ENCODE results near the gene SEC14L6.

SEC14L6 gene

GRCh38 chr22:30574095-30574981 lies 27.8 kb upstream of the SEC14L6 start, which contains the start of gene GAL3ST1:
TSS of gene GAL3ST1 (minus strand) at chr22:30574665. CDS start at chr22:30557392, 17,273 bp downstream.
- TF ChIP-seq EZH2phosphoT487 (IDR thresholded peaks at IDR 0.05; ENCODE audit: borderline replicate concordance) = no peak
- TF ChIP-seq, protein P1, sequence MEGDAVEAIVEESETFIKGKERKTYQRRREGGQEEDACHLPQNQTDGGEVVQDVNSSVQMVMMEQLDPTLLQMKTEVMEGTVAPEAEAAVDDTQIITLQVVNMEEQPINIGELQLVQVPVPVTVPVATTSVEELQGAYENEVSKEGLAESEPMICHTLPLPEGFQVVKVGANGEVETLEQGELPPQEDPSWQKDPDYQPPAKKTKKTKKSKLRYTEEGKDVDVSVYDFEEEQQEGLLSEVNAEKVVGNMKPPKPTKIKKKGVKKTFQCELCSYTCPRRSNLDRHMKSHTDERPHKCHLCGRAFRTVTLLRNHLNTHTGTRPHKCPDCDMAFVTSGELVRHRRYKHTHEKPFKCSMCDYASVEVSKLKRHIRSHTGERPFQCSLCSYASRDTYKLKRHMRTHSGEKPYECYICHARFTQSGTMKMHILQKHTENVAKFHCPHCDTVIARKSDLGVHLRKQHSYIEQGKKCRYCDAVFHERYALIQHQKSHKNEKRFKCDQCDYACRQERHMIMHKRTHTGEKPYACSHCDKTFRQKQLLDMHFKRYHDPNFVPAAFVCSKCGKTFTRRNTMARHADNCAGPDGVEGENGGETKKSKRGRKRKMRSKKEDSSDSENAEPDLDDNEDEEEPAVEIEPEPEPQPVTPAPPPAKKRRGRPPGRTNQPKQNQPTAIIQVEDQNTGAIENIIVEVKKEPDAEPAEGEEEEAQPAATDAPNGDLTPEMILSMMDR (conservative IDR thresholded peaks at IDR 0.05; ENCODE audit: low read length) = no peak
- H4K20me1 ChIP-seq (ENCODE audit: insufficient read depth, low read length, poor library complexity, severe bottlenecking) = no peaks in the 10 kb centered on the region
- H3F3A ChIP-seq (ENCODE audit: low read depth) = no peaks in the 10 kb centered on the region
- H3K4me2 ChIP-seq (ENCODE audit: low read depth, low read length, poor library complexity, severe bottlenecking) = no peak within 1 kb of the TSS
- H3K9ac ChIP-seq (ENCODE audit: low read depth, low read length, poor library complexity, severe bottlenecking) = no peak within 1 kb of the TSS
- no peak within 1 kb of the TSS for H2AFZ ChIP-seq (ENCODE audit: low read length)
- no peaks in the 10 kb centered on the region for H3K4me1 ChIP-seq (ENCODE audit: insufficient read depth, low read length, poor library complexity, severe bottlenecking)
- H3K9me3 ChIP-seq (ENCODE audit: insufficient read depth, low read depth, low read length) = no peaks in the 10 kb centered on the region
- H3K4me3 ChIP-seq (ENCODE audit: low read length, poor library complexity, severe bottlenecking) = no peak within 1 kb of the TSS
- no peaks in the 10 kb centered on the region for H3K27me3 ChIP-seq (ENCODE audit: insufficient read depth, low read length, poor library complexity, severe bottlenecking)
- H3K9me2 ChIP-seq (replicated peaks; ENCODE audit: low read depth, low read length) = no peaks in the 10 kb centered on the region
- no peaks in the 10 kb centered on the region for H3K79me2 ChIP-seq (ENCODE audit: insufficient read depth, low read length)
- peaks cover 30% of the 10 kb centered on the region; the same call in 1 of the 2 replicates for H3K36me3 ChIP-seq (ENCODE audit: insufficient read depth, low read length)

- no peak overlapping the region for H2AFZ ChIP-seq (ENCODE audit: low read length)
- H3K9me2 ChIP-seq (replicated peaks; ENCODE audit: low read depth, low read length) = no peaks in the 10 kb centered on the region
- H3K9ac ChIP-seq (ENCODE audit: low read depth, low read length, poor library complexity, severe bottlenecking) = no peak overlapping the region
- no peaks in the 10 kb centered on the region for H3K4me1 ChIP-seq (ENCODE audit: insufficient read depth, low read length, poor library complexity, severe bottlenecking)
- no peaks in the 10 kb centered on the region for H3K9me3 ChIP-seq (ENCODE audit: insufficient read depth, low read depth, low read length)
- peaks cover 23% of the 10 kb centered on the region; the same call in 1 of the 2 replicates for H3K36me3 ChIP-seq (ENCODE audit: insufficient read depth, low read length)
- no peaks in the 10 kb centered on the region for H3F3A ChIP-seq (ENCODE audit: low read depth)
- H3K4me3 ChIP-seq (ENCODE audit: low read length, poor library complexity, severe bottlenecking) = no peak overlapping the region
- no peak overlapping the region for H3K4me2 ChIP-seq (ENCODE audit: low read depth, low read length, poor library complexity, severe bottlenecking)
- no peaks in the 10 kb centered on the region for H4K20me1 ChIP-seq (ENCODE audit: insufficient read depth, low read length, poor library complexity, severe bottlenecking)
- no peak for TF ChIP-seq EZH2phosphoT487 (IDR thresholded peaks at IDR 0.05; ENCODE audit: borderline replicate concordance)
- TF ChIP-seq, protein P1 (conservative IDR thresholded peaks at IDR 0.05; ENCODE audit: low read length) = no peak
- H3K79me2 ChIP-seq (ENCODE audit: insufficient read depth, low read length) = no peaks in the 10 kb centered on the region
- no peaks in the 10 kb centered on the region for H3K27me3 ChIP-seq (ENCODE audit: insufficient read depth, low read length, poor library complexity, severe bottlenecking)
Measured at GRCh38 chr22:30573594-30574094, 27.1 kb upstream of the SEC14L6 start.

GRCh38 chr22:30572840-30573593 lies 26.5 kb upstream of the SEC14L6 start:
- no peaks in the 10 kb centered on the region for H3K9me3 ChIP-seq (ENCODE audit: insufficient read depth, low read depth, low read length)
- H3K9me2 ChIP-seq (replicated peaks; ENCODE audit: low read depth, low read length) = no peaks in the 10 kb centered on the region
- H4K20me1 ChIP-seq (ENCODE audit: insufficient read depth, low read length, poor library complexity, severe bottlenecking) = no peaks in the 10 kb centered on the region
- H3K9ac ChIP-seq (ENCODE audit: low read depth, low read length, poor library complexity, severe bottlenecking) = no peak overlapping the region
- TF ChIP-seq, protein P1 (conservative IDR thresholded peaks at IDR 0.05; ENCODE audit: low read length) = no peak
- no peaks in the 10 kb centered on the region for H3K27me3 ChIP-seq (ENCODE audit: insufficient read depth, low read length, poor library complexity, severe bottlenecking)
- no peak overlapping the region for H2AFZ ChIP-seq (ENCODE audit: low read length)
- no peak overlapping the region for H3K4me3 ChIP-seq (ENCODE audit: low read length, poor library complexity, severe bottlenecking)
- no peaks in the 10 kb centered on the region for H3K4me1 ChIP-seq (ENCODE audit: insufficient read depth, low read length, poor library complexity, severe bottlenecking)
- H3K36me3 ChIP-seq (ENCODE audit: insufficient read depth, low read length) = peaks cover 17% of the 10 kb centered on the region; the same call in 1 of the 2 replicates
- no peak overlapping the region for H3K4me2 ChIP-seq (ENCODE audit: low read depth, low read length, poor library complexity, severe bottlenecking)
- H3K79me2 ChIP-seq (ENCODE audit: insufficient read depth, low read length) = no peaks in the 10 kb centered on the region
- no peaks in the 10 kb centered on the region for H3F3A ChIP-seq (ENCODE audit: low read depth)
